ENCODE results near the gene CEP19.

The CEP19 gene

DNA sequence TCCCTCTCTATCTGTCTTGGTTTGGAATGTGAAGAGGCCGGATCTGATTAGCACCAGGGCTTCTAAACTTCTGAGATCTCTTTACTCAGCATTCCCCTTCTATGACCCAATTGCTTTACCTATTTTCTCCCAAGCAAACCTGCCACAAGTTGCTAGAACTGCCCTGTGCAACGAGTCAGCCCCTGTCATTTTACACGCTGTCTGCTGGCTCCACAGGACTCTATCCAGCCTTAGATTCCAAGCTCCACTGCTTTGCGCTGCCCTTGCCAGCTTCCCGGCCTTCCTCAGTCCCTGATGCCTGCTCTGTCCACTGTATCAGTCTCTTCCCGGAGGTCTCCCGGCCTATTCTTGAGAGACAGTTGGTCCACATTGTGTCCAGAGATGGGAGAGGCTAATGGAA, 12.3 kb downstream of the CEP19 start:
- Histone ChIP-seq H3K4me1 (ENCODE audit: control insufficient read depth, insufficient read depth, low read length) (no peaks in the 10 kb centered on the region), H3K9ac (ENCODE audit: low read length) (no peak overlapping the region), H3K27me3 (ENCODE audit: control insufficient read depth, insufficient read depth, low read length) (no peaks in the 10 kb centered on the region), H3K27ac (ENCODE audit: low read depth, low read length) (no peak overlapping the region), H3K36me3 (ENCODE audit: control insufficient read depth, insufficient read depth, low read length) (no peaks in the 10 kb centered on the region), H3K4me3 (ENCODE audit: low read length) (no peak overlapping the region)

DNA sequence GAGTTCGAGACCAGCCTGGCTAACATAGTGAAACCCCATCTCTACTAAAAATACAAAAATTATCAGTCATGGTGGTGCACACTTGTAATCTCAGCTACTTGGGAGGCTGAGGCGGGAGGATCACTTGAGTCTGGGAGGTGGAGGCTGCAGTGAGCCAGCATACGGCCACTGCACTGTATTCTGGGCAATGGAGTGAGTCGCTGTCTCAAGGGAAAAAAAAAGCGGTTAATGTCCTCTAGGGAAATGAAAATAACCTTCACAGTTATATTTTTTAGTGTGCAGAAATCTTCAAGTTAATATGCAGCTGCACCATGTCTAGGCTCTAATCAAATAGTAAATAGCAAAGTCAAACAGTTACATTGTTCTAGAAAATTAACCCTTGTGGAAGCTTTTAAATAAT, 14.8 kb downstream of the CEP19 start:
- H3K4me1 ChIP-seq (ENCODE audit: control insufficient read depth, insufficient read depth, low read length) = no peaks in the 10 kb centered on the region
- H3K27me3 ChIP-seq (ENCODE audit: control insufficient read depth, insufficient read depth, low read length) = no peaks in the 10 kb centered on the region
- no peak overlapping the region for H3K9ac ChIP-seq (ENCODE audit: low read length)
- H3K4me3 ChIP-seq (ENCODE audit: low read length) = no peak overlapping the region
- H3K36me3 ChIP-seq (ENCODE audit: control insufficient read depth, insufficient read depth, low read length) = no peaks in the 10 kb centered on the region
- no peak overlapping the region for H3K27ac ChIP-seq (ENCODE audit: low read depth, low read length)

DNA sequence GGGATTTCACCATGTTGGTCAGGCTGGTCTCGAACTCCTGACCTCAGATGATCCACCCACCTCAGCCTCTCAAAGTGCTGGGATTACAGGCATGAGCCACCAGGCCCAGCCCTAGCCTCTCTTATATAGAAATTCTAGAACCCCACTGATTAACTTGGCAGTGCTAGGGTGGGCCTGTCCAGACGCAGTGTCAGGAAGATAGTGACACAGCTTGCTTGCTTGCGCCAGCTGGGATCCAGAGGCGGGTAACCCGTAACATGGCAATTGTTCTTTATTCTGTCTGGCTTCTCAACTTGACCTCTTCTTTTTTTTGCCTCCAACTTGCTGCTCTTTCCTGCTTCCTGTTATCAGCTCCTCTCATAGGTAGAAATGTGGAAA, 16.2 kb downstream of the CEP19 start:
- no peaks in the 10 kb centered on the region for H3K36me3 ChIP-seq (ENCODE audit: control insufficient read depth, insufficient read depth, low read length)
- H3K4me1 ChIP-seq (ENCODE audit: control insufficient read depth, insufficient read depth, low read length) = no peaks in the 10 kb centered on the region
- no peak overlapping the region for H3K9ac ChIP-seq (ENCODE audit: low read length)
- H3K27me3 ChIP-seq (ENCODE audit: control insufficient read depth, insufficient read depth, low read length) = no peaks in the 10 kb centered on the region
- no peak overlapping the region for H3K27ac ChIP-seq (ENCODE audit: low read depth, low read length)
- H3K4me3 ChIP-seq (ENCODE audit: low read length) = no peak overlapping the region

DNA sequence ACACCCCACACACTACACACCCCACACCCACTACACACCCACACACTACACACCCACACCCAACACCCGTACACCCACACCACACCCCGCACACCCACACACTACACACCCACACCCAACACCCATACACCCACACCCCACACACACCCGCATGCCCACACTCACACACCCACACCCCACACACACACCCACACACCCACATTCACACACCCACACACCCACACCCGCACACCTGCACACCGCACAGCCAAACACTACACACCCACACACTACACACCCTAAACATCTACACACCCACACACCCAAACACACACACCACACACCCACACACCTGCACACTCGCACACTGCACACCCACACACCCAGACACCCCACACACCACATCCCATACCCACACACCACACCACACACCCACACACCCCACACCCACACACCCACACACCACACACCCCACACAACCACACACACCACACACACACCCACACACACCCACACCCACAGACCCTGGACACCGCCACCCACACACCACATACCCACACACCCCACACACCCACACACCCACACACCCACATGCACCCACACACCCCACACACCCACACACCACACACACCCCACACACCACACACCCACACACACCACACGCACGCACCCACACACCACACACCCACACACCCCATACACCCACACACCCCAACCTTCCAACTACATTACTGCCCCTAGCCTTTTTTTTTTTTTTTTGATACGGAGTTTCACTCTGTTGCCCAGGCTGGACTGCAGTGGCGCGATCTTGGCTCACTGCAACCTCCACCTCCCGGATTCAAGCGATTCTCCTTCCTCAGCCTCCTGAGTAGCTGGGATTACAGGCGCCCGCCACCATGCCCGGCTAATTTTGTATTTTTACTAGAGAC, 16.9 kb downstream of the CEP19 start:
- Histone ChIP-seq H3K4me1 (ENCODE audit: control insufficient read depth, insufficient read depth, low read length) (no peaks in the 10 kb centered on the region), H3K27ac (ENCODE audit: low read depth, low read length) (no peak overlapping the region), H3K9ac (ENCODE audit: low read length) (no peak overlapping the region), H3K27me3 (ENCODE audit: control insufficient read depth, insufficient read depth, low read length) (no peaks in the 10 kb centered on the region), H3K36me3 (ENCODE audit: control insufficient read depth, insufficient read depth, low read length) (no peaks in the 10 kb centered on the region), H3K4me3 (ENCODE audit: low read length) (no peak overlapping the region)

DNA sequence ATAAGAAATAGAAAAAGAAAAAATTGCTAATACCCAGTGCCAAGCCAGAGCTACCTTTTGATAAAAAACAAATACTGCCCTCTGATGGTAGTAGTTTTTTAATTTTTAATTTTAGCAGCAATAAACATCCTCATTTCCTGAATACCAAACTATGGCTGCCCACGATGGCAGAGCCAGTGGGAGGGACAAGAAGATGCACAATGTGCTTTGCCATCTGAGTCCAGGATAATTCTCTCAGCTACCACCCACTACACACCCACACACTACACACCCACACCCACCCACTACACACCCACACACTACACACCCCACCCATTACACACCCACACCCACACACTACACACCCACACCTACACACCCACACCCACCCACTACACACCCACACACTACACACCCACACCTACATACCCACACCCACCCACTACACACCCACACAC, 17.8 kb downstream of the CEP19 start:
- no peak overlapping the region for H3K9ac ChIP-seq (ENCODE audit: low read length)
- no peak overlapping the region for H3K27ac ChIP-seq (ENCODE audit: low read depth, low read length)
- no peak overlapping the region for H3K4me3 ChIP-seq (ENCODE audit: low read length)
- H3K4me1 ChIP-seq (ENCODE audit: control insufficient read depth, insufficient read depth, low read length) = no peaks in the 10 kb centered on the region
- no peaks in the 10 kb centered on the region for H3K36me3 ChIP-seq (ENCODE audit: control insufficient read depth, insufficient read depth, low read length)
- H3K27me3 ChIP-seq (ENCODE audit: control insufficient read depth, insufficient read depth, low read length) = no peaks in the 10 kb centered on the region

DNA sequence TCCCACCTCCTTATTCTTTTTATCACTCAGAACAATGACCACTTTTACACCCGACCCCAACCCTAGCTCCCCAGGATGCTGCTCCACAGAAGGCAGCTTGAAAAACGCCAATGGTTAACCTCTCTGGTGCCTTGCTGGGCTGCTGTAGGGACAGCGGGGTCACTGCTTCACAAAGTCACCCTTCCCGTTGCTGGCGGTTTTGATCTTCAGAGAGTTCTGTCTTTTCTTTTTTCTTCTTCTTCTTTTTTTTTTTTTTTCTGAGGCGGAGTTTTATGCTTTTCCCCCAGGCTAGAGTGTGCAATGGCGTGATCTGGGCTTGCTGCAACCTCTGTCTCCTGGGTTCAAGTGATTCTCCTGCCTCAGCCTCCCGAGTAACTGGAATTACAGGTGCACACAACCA, 20.7 kb downstream of the CEP19 start:
- H3K9ac ChIP-seq (ENCODE audit: low read length) = no peak overlapping the region
- H3K4me1 ChIP-seq (ENCODE audit: control insufficient read depth, insufficient read depth, low read length) = no peaks in the 10 kb centered on the region
- no peak overlapping the region for H3K4me3 ChIP-seq (ENCODE audit: low read length)
- no peaks in the 10 kb centered on the region for H3K27me3 ChIP-seq (ENCODE audit: control insufficient read depth, insufficient read depth, low read length)
- no peak overlapping the region for H3K27ac ChIP-seq (ENCODE audit: low read depth, low read length)
- H3K36me3 ChIP-seq (ENCODE audit: control insufficient read depth, insufficient read depth, low read length) = no peaks in the 10 kb centered on the region

DNA sequence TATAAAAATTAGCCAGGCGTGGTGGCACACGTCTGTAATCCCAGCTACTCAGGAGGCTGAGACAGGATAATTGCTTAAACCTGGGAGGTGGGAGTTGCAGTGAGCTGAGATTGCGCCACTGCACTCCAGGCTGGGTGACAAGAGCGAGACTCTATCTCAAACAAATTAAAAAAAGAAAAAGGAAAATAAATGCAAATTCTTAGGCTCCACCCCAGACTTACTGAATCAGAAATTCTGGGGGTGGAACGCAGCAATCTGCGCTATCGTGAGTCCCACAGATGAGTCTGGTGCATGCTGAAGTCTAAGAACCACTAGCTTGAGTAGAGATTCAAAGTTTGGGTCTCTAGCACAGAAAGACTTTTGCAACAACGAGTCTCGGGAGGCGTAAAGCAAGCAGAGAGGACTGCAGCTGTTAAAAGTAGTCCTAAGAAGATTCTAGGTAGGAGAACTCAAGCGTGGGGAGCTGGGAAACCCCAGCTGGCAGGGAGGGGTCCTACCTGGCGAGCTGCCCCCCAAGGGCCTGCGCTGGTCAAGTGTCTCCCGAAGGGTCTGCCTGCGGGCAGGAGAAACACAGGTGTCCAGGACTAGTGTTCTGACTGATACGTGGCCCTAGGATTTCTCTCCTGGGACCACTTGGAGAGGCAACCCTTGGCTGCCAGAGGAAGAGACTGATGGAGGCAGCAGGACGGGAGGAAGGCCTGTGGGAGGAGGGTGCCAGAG, 21.9 kb downstream of the CEP19 start:
- no peak overlapping the region for H3K27ac ChIP-seq (ENCODE audit: low read depth, low read length)
- H3K4me1 ChIP-seq (ENCODE audit: control insufficient read depth, insufficient read depth, low read length) = no peaks in the 10 kb centered on the region
- no peak overlapping the region for H3K4me3 ChIP-seq (ENCODE audit: low read length)
- H3K27me3 ChIP-seq (ENCODE audit: control insufficient read depth, insufficient read depth, low read length) = no peaks in the 10 kb centered on the region
- no peaks in the 10 kb centered on the region for H3K36me3 ChIP-seq (ENCODE audit: control insufficient read depth, insufficient read depth, low read length)
- H3K9ac ChIP-seq (ENCODE audit: low read length) = no peak overlapping the region

- Histone ChIP-seq H3K27ac (ENCODE audit: low read depth, low read length) (no peak overlapping the region), H3K9ac (ENCODE audit: low read length) (no peak overlapping the region)
Measured at GRCh38 chr3:196688349-196688748, 23.7 kb downstream of the CEP19 start.

GRCh38 chr3:196686436-196686835, 25.6 kb downstream of the CEP19 start:
- no peaks in the 10 kb centered on the region for H3K4me1 ChIP-seq (ENCODE audit: control insufficient read depth, insufficient read depth, low read length)
- no peak overlapping the region for H3K9ac ChIP-seq (ENCODE audit: low read length)
- H3K4me3 ChIP-seq (ENCODE audit: low read length) = no peak overlapping the region
- H3K36me3 ChIP-seq (ENCODE audit: control insufficient read depth, insufficient read depth, low read length) = no peaks in the 10 kb centered on the region
- no peak overlapping the region for H3K27ac ChIP-seq (ENCODE audit: low read depth, low read length)
- H3K27me3 ChIP-seq (ENCODE audit: control insufficient read depth, insufficient read depth, low read length) = no peaks in the 10 kb centered on the region

More at GRCh38 chr3:196688349-196688748, 23.7 kb downstream of the CEP19 start:
- H3K4me1 ChIP-seq (ENCODE audit: control insufficient read depth, insufficient read depth, low read length) = no peaks in the 10 kb centered on the region
- no peaks in the 10 kb centered on the region for H3K36me3 ChIP-seq (ENCODE audit: control insufficient read depth, insufficient read depth, low read length)
- H3K27me3 ChIP-seq (ENCODE audit: control insufficient read depth, insufficient read depth, low read length) = no peaks in the 10 kb centered on the region
- no peak overlapping the region for H3K4me3 ChIP-seq (ENCODE audit: low read length)

DNA sequence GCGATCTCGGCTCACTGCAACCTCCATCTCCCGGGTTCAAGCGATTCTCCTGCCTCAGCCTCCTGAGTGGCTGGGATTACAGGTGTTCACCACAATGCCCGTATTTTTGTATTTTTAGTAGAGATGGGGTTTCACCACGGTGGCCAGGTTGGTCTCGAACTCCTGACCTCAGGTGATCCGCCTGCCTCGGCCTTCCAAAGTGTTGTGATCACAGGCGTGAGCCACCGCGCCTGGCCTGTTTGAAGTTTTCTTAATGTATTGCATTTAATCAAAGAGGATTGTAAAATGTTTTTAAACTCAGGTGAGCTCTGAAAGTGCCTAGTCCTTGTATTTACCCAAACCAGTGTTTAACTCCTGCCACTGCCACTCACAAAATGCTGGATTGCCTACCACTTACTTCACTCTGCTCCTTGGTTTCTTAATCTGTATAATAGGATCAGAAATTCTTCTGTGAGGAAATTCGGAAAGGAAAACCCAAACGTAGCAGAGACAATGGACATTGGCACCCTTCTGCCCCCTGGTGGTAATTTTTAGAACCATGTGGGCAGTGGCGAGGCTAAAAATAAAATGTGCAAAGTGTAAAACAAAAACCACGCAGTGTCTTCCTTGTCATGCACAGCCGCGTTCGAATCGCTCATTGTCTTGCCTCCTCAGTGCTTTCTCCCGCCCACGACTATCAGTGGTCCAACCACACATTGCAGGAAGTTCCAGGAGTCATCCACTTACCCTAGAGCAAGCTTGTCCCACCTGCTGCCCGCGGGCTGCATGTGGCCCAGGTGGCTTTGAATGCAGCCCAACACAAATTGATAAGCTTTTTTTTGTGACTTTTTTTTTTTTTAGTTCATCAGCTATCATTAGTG, 27.3 kb downstream of the CEP19 start:
- peak overlapping the region; percentile 50 for H3K4me3 ChIP-seq (ENCODE audit: low read length)
- no peaks in the 10 kb centered on the region for H3K36me3 ChIP-seq (ENCODE audit: control insufficient read depth, insufficient read depth, low read length)
- H3K9ac ChIP-seq (ENCODE audit: low read length) = no peak overlapping the region
- H3K4me1 ChIP-seq (ENCODE audit: control insufficient read depth, insufficient read depth, low read length) = no peaks in the 10 kb centered on the region
- no peaks in the 10 kb centered on the region for H3K27me3 ChIP-seq (ENCODE audit: control insufficient read depth, insufficient read depth, low read length)
- no peak overlapping the region for H3K27ac ChIP-seq (ENCODE audit: low read depth, low read length)

DNA sequence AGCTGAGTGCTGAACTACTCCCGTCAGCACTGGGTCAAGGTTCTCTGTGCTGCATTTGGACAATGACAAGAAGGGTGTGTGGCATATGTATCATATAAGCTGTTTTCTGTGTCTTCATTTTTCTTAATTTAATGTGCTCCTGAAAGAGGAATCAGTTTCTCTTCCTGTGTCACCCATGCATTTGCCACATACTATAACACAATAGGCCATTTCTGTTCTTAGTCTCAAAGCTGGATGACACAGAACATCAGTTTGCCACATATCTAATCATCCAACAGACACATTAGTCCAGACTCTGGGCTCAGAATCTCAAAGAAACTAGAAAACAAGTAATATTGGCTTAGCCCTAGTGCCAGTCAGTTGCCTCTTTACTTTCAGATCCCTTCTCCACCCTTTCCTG, 34.1 kb downstream of the CEP19 start:
- Histone ChIP-seq H3K27me3 (ENCODE audit: control insufficient read depth, insufficient read depth, low read length) (no peaks in the 10 kb centered on the region), H3K4me1 (ENCODE audit: control insufficient read depth, insufficient read depth, low read length) (no peaks in the 10 kb centered on the region), H3K4me3 (ENCODE audit: low read length) (no peak overlapping the region), H3K27ac (ENCODE audit: low read depth, low read length) (no peak overlapping the region), H3K9ac (ENCODE audit: low read length) (no peak overlapping the region), H3K36me3 (ENCODE audit: control insufficient read depth, insufficient read depth, low read length) (no peaks in the 10 kb centered on the region)

DNA sequence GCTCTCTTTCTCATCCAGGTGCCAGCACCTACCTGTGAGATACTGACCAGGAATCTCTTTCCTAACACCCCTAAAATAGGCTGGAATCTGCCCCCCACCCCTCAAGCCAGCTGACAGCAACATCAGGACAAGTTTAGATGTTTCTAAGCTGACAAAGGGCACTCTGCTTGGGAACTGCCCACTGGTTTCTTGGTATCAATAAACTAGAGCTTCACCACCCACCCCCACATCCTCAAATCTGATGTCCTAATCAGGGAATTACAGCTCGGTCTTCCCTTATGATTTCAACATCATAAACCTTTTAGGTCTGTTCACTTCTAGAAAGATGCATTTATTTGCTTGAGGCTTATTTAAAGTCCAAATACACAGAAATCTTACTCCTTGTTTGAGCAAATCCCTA, 34.7 kb downstream of the CEP19 start:
- Histone ChIP-seq H3K36me3 (ENCODE audit: control insufficient read depth, insufficient read depth, low read length) (no peaks in the 10 kb centered on the region), H3K9ac (ENCODE audit: low read length) (no peak overlapping the region), H3K27me3 (ENCODE audit: control insufficient read depth, insufficient read depth, low read length) (no peaks in the 10 kb centered on the region), H3K4me1 (ENCODE audit: control insufficient read depth, insufficient read depth, low read length) (no peaks in the 10 kb centered on the region), H3K27ac (ENCODE audit: low read depth, low read length) (no peak overlapping the region), H3K4me3 (ENCODE audit: low read length) (no peak overlapping the region)

Measured in rectal smooth muscle tissue (tissue), 1 donor.